ENCODE results near the gene MAP6. TPM values are rescaled to one million over a fixed set of nuclear protein-coding genes. Genes with fewer than 3 reads are reported as not detected.

MAP6 gene
- total and polyA plus RNA-seq, 8 donors, result 0.88 to 17.4 (median 2.5) TPM

GRCh38 chr11:75602951-75603350, 65.9 kb downstream of the MAP6 start:
- intact Hi-C loops (cut with DNase I), result no loop called here
- H3K4me1 ChIP-seq, result no peaks in the 10 kb centered on the region
- no peak for DNase-seq
- FAIRE-seq, result no peak
- TF ChIP-seq CTCF (IDR thresholded peaks at IDR 0.05), result no peak
- ATAC-seq, result no peak
- no peaks in the 10 kb centered on the region for H3K27me3 ChIP-seq
- no peak overlapping the region for H3K4me3 ChIP-seq
- H3K27ac ChIP-seq, result no peak overlapping the region
- WGBS, 2 donors, result 81 to 84% methylated on average over 8 of the region's 8 CpGs
- no peaks in the 10 kb centered on the region for H3K36me3 ChIP-seq
- no peaks in the 10 kb centered on the region for H3K9me3 ChIP-seq

GRCh38 chr11:75601494-75601893, 67.3 kb downstream of the MAP6 start:
- FAIRE-seq, result no peak
- ATAC-seq, result no peak

GRCh38 chr11:75600356-75600755, 68.5 kb downstream of the MAP6 start:
- no peak overlapping the region for H3K4me3 ChIP-seq

More at GRCh38 chr11:75601494-75601893, 67.3 kb downstream of the MAP6 start:
- no peaks in the 10 kb centered on the region for H3K36me3 ChIP-seq
- no peak overlapping the region for H3K27ac ChIP-seq
- intact Hi-C loops (cut with DNase I), result no loop called here
- H3K27me3 ChIP-seq, result no peaks in the 10 kb centered on the region
- no peaks in the 10 kb centered on the region for H3K9me3 ChIP-seq
- H3K4me1 ChIP-seq, result no peaks in the 10 kb centered on the region
- no peak for DNase-seq
- TF ChIP-seq CTCF (IDR thresholded peaks at IDR 0.05), result no peak
- 82 to 92% methylated on average over 7 of the region's 7 CpGs for WGBS, 2 donors
- H3K4me3 ChIP-seq, result no peak overlapping the region

GRCh38 chr11:75598900-75599299, 69.9 kb downstream of the MAP6 start:
- 85 to 87% methylated on average over 7 of the region's 7 CpGs for WGBS, 2 donors
- Histone ChIP-seq H3K27ac (no peak overlapping the region), H3K4me3 (no peak overlapping the region), H3K4me1 (no peaks in the 10 kb centered on the region), H3K36me3 (no peaks in the 10 kb centered on the region), H3K27me3 (no peaks in the 10 kb centered on the region), H3K9me3 (no peaks in the 10 kb centered on the region)
- no peak for FAIRE-seq
- intact Hi-C loops (cut with DNase I), result no loop called here
- no peak for DNase-seq
- no peak for TF ChIP-seq CTCF (IDR thresholded peaks at IDR 0.05)
- ATAC-seq, result no peak

More at GRCh38 chr11:75600356-75600755, 68.5 kb downstream of the MAP6 start:
- DNase-seq (no peak), ATAC-seq (no peak), FAIRE-seq (no peak)
- TF ChIP-seq CTCF (IDR thresholded peaks at IDR 0.05), result no peak
- Histone ChIP-seq H3K9me3 (no peaks in the 10 kb centered on the region), H3K27ac (no peak overlapping the region), H3K36me3 (no peaks in the 10 kb centered on the region), H3K4me1 (no peaks in the 10 kb centered on the region), H3K27me3 (no peaks in the 10 kb centered on the region)
- intact Hi-C loops (cut with DNase I), result no loop called here
- WGBS, 2 donors, result 52 to 56% methylated on average over 3 of the region's 3 CpGs

GRCh38 chr11:75598264-75598663, 70.6 kb downstream of the MAP6 start:
- DNase-seq (no peak), ATAC-seq (no peak), FAIRE-seq (no peak)
- Histone ChIP-seq H3K4me3 (no peak overlapping the region), H3K27ac (no peak overlapping the region), H3K27me3 (no peaks in the 10 kb centered on the region), H3K9me3 (no peaks in the 10 kb centered on the region), H3K36me3 (no peaks in the 10 kb centered on the region), H3K4me1 (no peaks in the 10 kb centered on the region)
- TF ChIP-seq CTCF (IDR thresholded peaks at IDR 0.05), result no peak
- intact Hi-C loops (cut with DNase I), result no loop called here
